ENCODE data around the gene BMP4.

- TF ChIP-seq CTCF (IDR thresholded peaks at IDR 0.05; ENCODE audit: extremely low read depth in 1 of 2, insufficient read depth in 1 of 2, low read depth in 1 of 2, low read length in 2 of 2) (no peak), POLR2A (IDR thresholded peaks at IDR 0.05; ENCODE audit: low read depth, low read length) (no peak)
Measured at GRCh38 chr14:53902307-53902706, 54.3 kb downstream of the BMP4 start.
